CD4-positive, alpha-beta memory T cell (primary cell): ENCODE results near the gene BPIFB6. TPM values are rescaled to one million over a fixed set of nuclear protein-coding genes. Genes with fewer than 3 reads are reported as not detected.
A peak's percentile ranks its signal among the peaks of the same experiment; 100 is the strongest.

Source experiments
- CTCF ChIA-PET: fragments of 350-600 bp; sonication (Branson Sonifier 250); formaldehyde crosslinking; loops from one replicate; lab custom pipeline; 2021; ENCODE audit warnings: inconsistent platforms; ENCODE audit not compliant: partially characterized antibody; lab: Charles Lee
- POLR2A ChIA-PET: fragments of 350-600 bp; sonication (Branson Sonifier 250); formaldehyde crosslinking; loops from one replicate; lab custom pipeline; 2021; ENCODE audit not compliant: partially characterized antibody; lab: Charles Lee
- DNase-seq, 5 donors: peaks; one replicate each; pipeline versions ENCODE4 v3.0.0 to v3.0.0-alpha.2; 2020 to 2022; ENCODE audit warnings: mixed read lengths in 1 of 5
- H3K27ac ChIP-seq: one replicate; pipeline ENCODE4 v1.7.0; 2013; ENCODE audit warnings: low read depth, low read length
- H3K27me3 ChIP-seq: 2 replicates; pipeline ENCODE4 v1.7.0; 2013; ENCODE audit warnings: mild to moderate bottlenecking, low read length, moderate library complexity; ENCODE audit not compliant: insufficient read depth
- H3K36me3 ChIP-seq: 2 replicates; pipeline ENCODE4 v1.7.0; 2013; ENCODE audit warnings: mild to moderate bottlenecking, low read length, moderate library complexity; ENCODE audit not compliant: insufficient read depth
- H3K4me1 ChIP-seq: 2 replicates; pipeline ENCODE4 v1.7.0; 2013; ENCODE audit warnings: mild to moderate bottlenecking, low read length, moderate library complexity; ENCODE audit not compliant: insufficient read depth
- H3K4me3 ChIP-seq, 2 donors: one replicate each; pipeline ENCODE4 v1.7.0; 2013; ENCODE audit warnings: low read length in 2 of 2, mild to moderate bottlenecking in 1 of 2
- H3K9me3 ChIP-seq, 2 donors: one replicate each; pipeline ENCODE4 v1.7.0; 2013; ENCODE audit warnings: low read length in 2 of 2, control low read depth in 1 of 2; ENCODE audit not compliant: control insufficient read depth in 1 of 2
- H3K27ac Mint-ChIP-seq, 7 donors: one replicate each; pipeline ENCODE4 v1.8.0; 2020 to 2021; ENCODE audit warnings: mixed read lengths in 7 of 7, mild to moderate bottlenecking in 6 of 7, inconsistent platforms in 3 of 7, moderate library complexity in 3 of 7
- H3K27me3 Mint-ChIP-seq, 2 donors: one replicate each; pipeline ENCODE4 v1.8.0; 2020 to 2021; ENCODE audit warnings: mixed read lengths in 2 of 2
- H3K36me3 Mint-ChIP-seq, 2 donors: one replicate each; pipeline ENCODE4 v1.8.0; 2020 to 2021; ENCODE audit warnings: mixed read lengths in 2 of 2, inconsistent platforms in 1 of 2, mild to moderate bottlenecking in 1 of 2
- H3K4me1 Mint-ChIP-seq, 4 donors: one replicate each; pipeline ENCODE4 v1.8.0; 2020 to 2021; ENCODE audit warnings: mixed read lengths in 4 of 4, mild to moderate bottlenecking in 1 of 4
- H3K4me3 Mint-ChIP-seq, 8 donors: one replicate each; pipeline ENCODE4 v1.8.0; 2020 to 2021; ENCODE audit warnings: mixed read lengths in 8 of 8, mild to moderate bottlenecking in 7 of 8, moderate library complexity in 6 of 8, inconsistent platforms in 3 of 8
- H3K9me3 Mint-ChIP-seq, 8 donors: one replicate each; pipeline ENCODE4 v1.8.0; 2020 to 2021; ENCODE audit warnings: mixed read lengths in 8 of 8, mild to moderate bottlenecking in 5 of 8, inconsistent platforms in 3 of 8, moderate library complexity in 1 of 8
- intact Hi-C: fragments of 100-400 bp; cut with micrococcal nuclease; formaldehyde crosslinking; loops from one replicate; pipeline ENCODE4 v1.15.1; 2023
- polyA plus RNA-seq, 2 donors: library from polyadenylated mRNA; unstranded; fragments of 300-500 nt; fragmentation: Illumina TruSeq; gene quantifications; one replicate each; pipeline ENCODE4 v1.2.3, GENCODE V29; 2021
- total RNA-seq, 2 experiments: library from RNA; stranded (reverse); gene quantifications; one replicate each; pipeline ENCODE4 v1.2.3, GENCODE V29; 2021

The BPIFB6 gene
- total and polyA plus RNA-seq, 4 experiments from 2014 or later = not detected

- Mint-ChIP-seq H3K9me3 (no peaks in the 10 kb centered on the region), H3K36me3 (no peaks in the 10 kb centered on the region)
- POLR2A ChIA-PET = interaction anchor here (1.5 kb wide), 1 partner anchor 9 kb away, joined by 3 read pairs; no protein-coding TSS in a partner anchor
These were observed 45.0 kb upstream of the BPIFB6 start for GRCh38 chr20:32986331-32986966.

GRCh38 chr20:32987044-32987825, 44.2 kb upstream of the BPIFB6 start:
- H3K4me3 ChIP-seq = no peak overlapping the region
- H3K27ac ChIP-seq = no peak overlapping the region
- Mint-ChIP-seq H3K27me3 (no peaks in the 10 kb centered on the region), H3K4me1 (peaks cover 9 to 29% (median 12%) of the 10 kb centered on the region in 4 donors), H3K9me3 (no peaks in the 10 kb centered on the region), H3K4me3 (no peak overlapping the region), H3K27ac (no peak overlapping the region), H3K36me3 (no peaks in the 10 kb centered on the region)
- no peak for DNase-seq
- no peaks in the 10 kb centered on the region for H3K9me3 ChIP-seq
- no peaks in the 10 kb centered on the region for H3K27me3 ChIP-seq
- H3K36me3 ChIP-seq = no peaks in the 10 kb centered on the region
- intact Hi-C loops = no loop called here
- ChIA-PET POLR2A (interaction anchor here (1.5 kb wide), 1 partner anchor 9 kb away, joined by 3 read pairs; no protein-coding TSS in a partner anchor), CTCF (interaction anchor here (1.1 kb wide), 1 partner anchor 17 kb away, joined by 3 read pairs; no protein-coding TSS in a partner anchor)
- peaks cover 8% of the 10 kb centered on the region for H3K4me1 ChIP-seq

More at GRCh38 chr20:32986331-32986966, 45.0 kb upstream of the BPIFB6 start:
- no peak overlapping the region for H3K27ac ChIP-seq
- H3K36me3 ChIP-seq = no peaks in the 10 kb centered on the region
- no peak for DNase-seq
- Mint-ChIP-seq H3K4me3 (no peak overlapping the region), H3K4me1 (peaks cover 9 to 23% (median 12%) of the 10 kb centered on the region in 4 donors), H3K27ac (peak overlapping the region in 2 of 7 donors; percentile 37 to 77), H3K27me3 (no peaks in the 10 kb centered on the region)
- no peak overlapping the region for H3K4me3 ChIP-seq
- H3K4me1 ChIP-seq = peaks cover 6% of the 10 kb centered on the region
- intact Hi-C loops = no loop called here
- H3K9me3 ChIP-seq = no peaks in the 10 kb centered on the region
- CTCF ChIA-PET = interaction anchor here (1.1 kb wide), 1 partner anchor 18 kb away, joined by 3 read pairs; no protein-coding TSS in a partner anchor
- no peaks in the 10 kb centered on the region for H3K27me3 ChIP-seq

DNA sequence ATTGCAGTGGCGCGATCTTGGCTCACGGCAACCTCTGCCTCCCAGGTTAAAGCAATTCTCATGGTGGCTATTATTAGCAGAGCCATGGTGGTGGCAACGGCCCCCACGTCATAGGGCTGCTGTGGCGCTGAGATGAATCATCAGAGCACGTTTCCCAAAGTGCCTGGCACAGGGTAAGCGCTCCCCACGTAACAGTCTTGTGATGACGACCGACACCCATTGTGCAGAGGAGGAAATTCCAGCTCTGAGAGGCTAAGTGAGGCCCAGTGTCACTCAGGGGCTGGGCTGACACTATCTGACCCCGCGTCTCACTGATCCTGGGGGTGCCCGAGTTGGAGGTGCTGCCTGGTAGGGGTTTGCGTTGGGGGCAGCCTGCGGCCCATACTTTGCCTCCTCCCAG, 43.4 kb upstream of the BPIFB6 start:
- no peaks in the 10 kb centered on the region for H3K9me3 Mint-ChIP-seq
- H3K4me1 Mint-ChIP-seq = peaks cover 6 to 26% (median 12%) of the 10 kb centered on the region in 4 donors
- no peaks in the 10 kb centered on the region for H3K36me3 ChIP-seq
- H3K36me3 Mint-ChIP-seq = no peaks in the 10 kb centered on the region
- no peak for DNase-seq
- H3K27me3 ChIP-seq = no peaks in the 10 kb centered on the region
- no peak overlapping the region for H3K4me3 ChIP-seq
- H3K9me3 ChIP-seq = no peaks in the 10 kb centered on the region
- intact Hi-C loops = no loop called here
- H3K4me1 ChIP-seq = peaks cover 8% of the 10 kb centered on the region
- no peak overlapping the region for H3K27ac ChIP-seq
- ChIA-PET CTCF (no interaction called here), POLR2A (no interaction called here)
- H3K27me3 Mint-ChIP-seq = no peaks in the 10 kb centered on the region
- peak overlapping the region in 3 of 7 donors; percentile 25 to 36 (median 29) for H3K27ac Mint-ChIP-seq
- H3K4me3 Mint-ChIP-seq = no peak overlapping the region

GRCh38 chr20:32989507-32990283, 41.8 kb upstream of the BPIFB6 start:
- H3K9me3 Mint-ChIP-seq = peaks cover 0 to 10% (median 3%) of the 10 kb centered on the region in 8 donors
- H3K9me3 ChIP-seq = no peaks in the 10 kb centered on the region
- H3K4me3 ChIP-seq = no peak overlapping the region
- intact Hi-C loops = no loop called here
- POLR2A ChIA-PET = no interaction called here
- peaks cover 6 to 26% (median 9%) of the 10 kb centered on the region in 4 donors for H3K4me1 Mint-ChIP-seq
- no peak overlapping the region for H3K27ac ChIP-seq
- DNase-seq = no peak
- H3K4me3 Mint-ChIP-seq = no peak overlapping the region
- H3K27me3 ChIP-seq = no peaks in the 10 kb centered on the region
- H3K27me3 Mint-ChIP-seq = no peaks in the 10 kb centered on the region
- H3K36me3 ChIP-seq = no peaks in the 10 kb centered on the region
- no peaks in the 10 kb centered on the region for H3K36me3 Mint-ChIP-seq
- CTCF ChIA-PET = no interaction called here
- peaks cover 8% of the 10 kb centered on the region for H3K4me1 ChIP-seq
- H3K27ac Mint-ChIP-seq = no peak overlapping the region

GRCh38 chr20:32990426-32990825, 41.0 kb upstream of the BPIFB6 start:
- ChIA-PET CTCF (interaction anchor here (1.6 kb wide), 1 partner anchor 44 kb away, joined by 4 read pairs; no protein-coding TSS in a partner anchor), POLR2A (no interaction called here)
- Mint-ChIP-seq H3K4me1 (peaks cover 6 to 26% (median 9%) of the 10 kb centered on the region in 4 donors), H3K27ac (no peak overlapping the region), H3K9me3 (peaks cover 0 to 17% (median 9%) of the 10 kb centered on the region in 8 donors), H3K27me3 (no peaks in the 10 kb centered on the region), H3K36me3 (no peaks in the 10 kb centered on the region), H3K4me3 (no peak overlapping the region)
- Histone ChIP-seq H3K9me3 (peaks cover 0 to 1% of the 10 kb centered on the region in 2 donors), H3K36me3 (no peaks in the 10 kb centered on the region), H3K27me3 (no peaks in the 10 kb centered on the region), H3K27ac (no peak overlapping the region), H3K4me3 (no peak overlapping the region), H3K4me1 (peaks cover 8% of the 10 kb centered on the region)
- DNase-seq = no peak
- intact Hi-C loops = no loop called here

- Mint-ChIP-seq H3K4me1 (peaks cover 6 to 21% (median 8%) of the 10 kb centered on the region in 4 donors), H3K27ac (peak overlapping the region in 1 of 7 donors; percentile 3)
These were observed 40.1 kb upstream of the BPIFB6 start for GRCh38 chr20:32991383-32991782.

More at GRCh38 chr20:32991383-32991782, 40.1 kb upstream of the BPIFB6 start:
- peaks cover 0 to 9% of the 10 kb centered on the region in 2 donors for H3K9me3 ChIP-seq
- intact Hi-C loops = no loop called here
- no peak for DNase-seq
- no peak overlapping the region for H3K4me3 Mint-ChIP-seq
- peaks cover 8% of the 10 kb centered on the region for H3K4me1 ChIP-seq
- ChIA-PET CTCF (interaction anchor here (1.6 kb wide), 1 partner anchor 45 kb away, joined by 4 read pairs; no protein-coding TSS in a partner anchor), POLR2A (no interaction called here)
- peaks cover 0 to 2% of the 10 kb centered on the region in 2 donors for H3K36me3 Mint-ChIP-seq
- peaks cover 0 to 25% (median 14%) of the 10 kb centered on the region in 8 donors for H3K9me3 Mint-ChIP-seq
- no peak overlapping the region for H3K4me3 ChIP-seq
- H3K27me3 ChIP-seq = no peaks in the 10 kb centered on the region
- H3K27ac ChIP-seq = no peak overlapping the region
- H3K36me3 ChIP-seq = no peaks in the 10 kb centered on the region
- H3K27me3 Mint-ChIP-seq = no peaks in the 10 kb centered on the region
